ENCODE data around the gene SOCS6. TPM values are rescaled to one million over a fixed set of nuclear protein-coding genes. Genes with fewer than 3 reads are reported as not detected.

The SOCS6 gene
- total RNA-seq, 4 donors from 2014 or later, result 11.5 to 47.8 (median 46.1) TPM

DNA sequence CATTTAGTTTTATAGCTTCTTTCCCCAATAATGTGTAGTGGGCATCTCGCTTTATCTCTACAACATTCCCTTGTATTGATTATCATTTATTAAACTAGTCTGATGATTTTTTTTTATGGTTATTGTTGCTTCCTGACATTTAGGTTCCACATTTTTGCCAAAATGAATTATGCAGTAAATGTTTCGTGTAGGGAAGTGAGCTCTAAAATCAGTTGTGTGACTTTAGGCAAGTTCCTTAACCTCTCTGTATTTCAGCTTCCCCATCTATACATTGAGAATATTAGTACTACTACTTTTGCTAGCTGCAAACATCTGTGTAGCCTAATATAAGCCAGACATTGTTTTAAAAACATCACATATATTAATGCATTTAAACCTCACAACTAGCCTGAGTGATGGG lies 22.9 kb downstream of the SOCS6 start:
- TF ChIP-seq POLR2A (IDR thresholded peaks at IDR 0.05) (no peak), EP300 (IDR thresholded peaks at IDR 0.05; ENCODE audit: low read depth) (no peak), POLR2AphosphoS5 (IDR thresholded peaks at IDR 0.05) (no peak)
- TF ChIP-seq, protein P1, sequence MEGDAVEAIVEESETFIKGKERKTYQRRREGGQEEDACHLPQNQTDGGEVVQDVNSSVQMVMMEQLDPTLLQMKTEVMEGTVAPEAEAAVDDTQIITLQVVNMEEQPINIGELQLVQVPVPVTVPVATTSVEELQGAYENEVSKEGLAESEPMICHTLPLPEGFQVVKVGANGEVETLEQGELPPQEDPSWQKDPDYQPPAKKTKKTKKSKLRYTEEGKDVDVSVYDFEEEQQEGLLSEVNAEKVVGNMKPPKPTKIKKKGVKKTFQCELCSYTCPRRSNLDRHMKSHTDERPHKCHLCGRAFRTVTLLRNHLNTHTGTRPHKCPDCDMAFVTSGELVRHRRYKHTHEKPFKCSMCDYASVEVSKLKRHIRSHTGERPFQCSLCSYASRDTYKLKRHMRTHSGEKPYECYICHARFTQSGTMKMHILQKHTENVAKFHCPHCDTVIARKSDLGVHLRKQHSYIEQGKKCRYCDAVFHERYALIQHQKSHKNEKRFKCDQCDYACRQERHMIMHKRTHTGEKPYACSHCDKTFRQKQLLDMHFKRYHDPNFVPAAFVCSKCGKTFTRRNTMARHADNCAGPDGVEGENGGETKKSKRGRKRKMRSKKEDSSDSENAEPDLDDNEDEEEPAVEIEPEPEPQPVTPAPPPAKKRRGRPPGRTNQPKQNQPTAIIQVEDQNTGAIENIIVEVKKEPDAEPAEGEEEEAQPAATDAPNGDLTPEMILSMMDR (IDR thresholded peaks at IDR 0.05), result no peak
- H3K9me3 ChIP-seq, result no peaks in the 10 kb centered on the region
- no peak for DNase-seq
- intact Hi-C loops (cut with DNase I; ENCODE audit: low total_unique reads) (no loop called here), in situ Hi-C loops (cut with MboI; ENCODE audit: low pct_ligation_motif_present in 1 of 4, low pct_unique_long_range_greater_than_20kb in 1 of 4, low sequenced_read_pairs in 3 of 4) (no loop called here)
- no peaks in the 10 kb centered on the region for H3K27me3 ChIP-seq
- H3K36me3 ChIP-seq, result no peaks in the 10 kb centered on the region
- H3K4me3 ChIP-seq, result no peak overlapping the region
- WGBS, 2 donors (ENCODE audit: low coverage in 1 of 2), result 59 to 60% methylated on average over 2 of the region's 2 CpGs
- H3K27ac ChIP-seq, result peak overlapping the region in 3 of 4 donors; percentile 33 to 62 (median 58)
- peaks cover 9 to 71% (median 38%) of the 10 kb centered on the region in 4 donors for H3K4me1 ChIP-seq

DNA sequence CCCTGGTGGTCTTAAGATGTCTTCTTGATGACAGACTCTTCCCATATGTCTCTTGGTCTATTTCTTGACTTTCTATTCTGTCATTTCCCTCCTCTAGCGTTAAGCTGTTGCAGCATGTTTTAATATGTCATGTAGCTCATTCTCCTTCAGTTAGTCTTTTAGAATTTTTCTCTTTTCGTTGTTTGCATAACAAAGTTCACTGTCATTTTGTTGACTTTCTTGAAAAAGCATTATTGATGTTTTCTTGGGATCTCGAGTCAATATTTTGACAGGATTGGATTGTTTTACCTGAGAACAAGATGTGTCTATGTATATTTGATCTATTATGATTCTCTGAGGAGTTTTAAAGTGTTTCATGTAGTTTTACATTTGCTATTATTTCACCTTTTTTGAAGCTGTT lies 24.8 kb downstream of the SOCS6 start:
- DNase-seq, result no peak
- H3K27ac ChIP-seq, result peak overlapping the region in 2 of 4 donors; percentile 29 to 46
- H3K4me3 ChIP-seq, result no peak overlapping the region
- in situ Hi-C loops (cut with MboI; ENCODE audit: low pct_ligation_motif_present in 1 of 4, low pct_unique_long_range_greater_than_20kb in 1 of 4, low sequenced_read_pairs in 3 of 4), result no loop called here
- H3K4me1 ChIP-seq, result peaks cover 9 to 60% (median 33%) of the 10 kb centered on the region in 4 donors
- H3K36me3 ChIP-seq, result peaks cover 0 to 3% (median 0%) of the 10 kb centered on the region in 4 donors
- no peaks in the 10 kb centered on the region for H3K9me3 ChIP-seq
- TF ChIP-seq EP300 (IDR thresholded peaks at IDR 0.05; ENCODE audit: low read depth) (no peak), POLR2A (IDR thresholded peaks at IDR 0.05) (no peak), POLR2AphosphoS5 (IDR thresholded peaks at IDR 0.05) (no peak)
- TF ChIP-seq, protein P1 (IDR thresholded peaks at IDR 0.05), result no peak
- no peaks in the 10 kb centered on the region for H3K27me3 ChIP-seq
- intact Hi-C loops (cut with DNase I; ENCODE audit: low total_unique reads), result no loop called here
- WGBS, 2 donors (ENCODE audit: low coverage in 1 of 2), result 71 to 84% methylated on average over 3 of the region's 3 CpGs

DNA sequence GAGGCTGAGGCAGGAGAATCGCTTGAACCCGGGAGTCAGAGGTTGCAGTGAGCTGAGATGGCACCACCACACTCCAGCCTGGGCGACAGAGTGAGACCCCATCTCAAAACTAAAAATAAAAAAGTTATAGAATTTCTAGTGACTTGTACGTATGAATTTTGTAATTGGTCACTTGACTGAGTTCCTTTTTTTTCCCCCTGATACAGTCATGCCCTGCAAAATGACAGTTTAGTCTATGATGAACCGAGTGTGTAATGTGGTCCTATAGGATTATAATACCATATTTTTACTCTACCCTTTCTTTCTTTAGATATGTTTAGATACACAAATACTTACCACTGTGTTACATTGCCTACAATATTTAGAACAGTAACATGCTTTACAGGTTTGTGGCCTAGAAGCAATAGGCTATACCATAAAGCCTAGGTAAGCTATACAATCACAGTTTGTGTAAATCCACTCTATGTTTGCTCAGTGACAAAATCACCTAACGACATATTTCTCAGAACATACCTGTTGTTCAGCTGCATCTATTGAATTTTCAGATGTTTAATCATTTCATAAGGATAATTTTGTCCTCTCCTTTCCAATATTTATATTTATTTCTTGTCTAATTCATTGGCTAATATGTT lies 25.4 kb downstream of the SOCS6 start:
- Histone ChIP-seq H3K27ac (peak overlapping the region in 3 of 4 donors; percentile 16 to 46 (median 29)), H3K36me3 (peaks cover 0 to 9% (median 0%) of the 10 kb centered on the region in 4 donors), H3K4me3 (no peak overlapping the region), H3K4me1 (peaks cover 9 to 57% (median 30%) of the 10 kb centered on the region in 4 donors), H3K27me3 (no peaks in the 10 kb centered on the region), H3K9me3 (no peaks in the 10 kb centered on the region)
- intact Hi-C loops (cut with DNase I; ENCODE audit: low total_unique reads) (no loop called here), in situ Hi-C loops (cut with MboI; ENCODE audit: low pct_ligation_motif_present in 1 of 4, low pct_unique_long_range_greater_than_20kb in 1 of 4, low sequenced_read_pairs in 3 of 4) (no loop called here)
- TF ChIP-seq POLR2AphosphoS5 (IDR thresholded peaks at IDR 0.05), result no peak
- no peak for TF ChIP-seq POLR2A (IDR thresholded peaks at IDR 0.05)
- TF ChIP-seq, protein P1 (IDR thresholded peaks at IDR 0.05), result no peak
- no peak for TF ChIP-seq EP300 (IDR thresholded peaks at IDR 0.05; ENCODE audit: low read depth)
- DNase-seq, result no peak
- 66 to 76% methylated on average over 6 of the region's 6 CpGs for WGBS, 2 donors (ENCODE audit: low coverage in 1 of 2)

DNA sequence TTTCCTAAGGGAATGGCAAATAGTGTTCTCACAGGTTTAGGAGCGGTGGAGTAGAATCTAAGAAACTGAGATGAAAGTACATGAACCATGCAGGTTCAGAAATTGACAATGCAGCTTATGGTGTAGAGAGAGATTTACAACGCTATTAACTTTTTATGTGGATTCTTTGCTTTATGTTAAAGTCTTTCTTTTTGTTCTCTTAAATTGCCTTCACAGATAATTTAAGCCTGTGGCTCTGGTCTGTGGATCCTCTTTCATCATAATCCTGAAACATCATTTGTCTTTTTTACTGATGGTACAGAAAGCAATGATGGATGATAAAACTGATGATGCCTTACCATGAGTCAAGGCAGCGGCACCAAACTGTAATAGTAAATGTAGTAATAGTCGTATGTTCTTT lies 30.3 kb downstream of the SOCS6 start:
- no peak for DNase-seq
- no peaks in the 10 kb centered on the region for H3K9me3 ChIP-seq
- WGBS, 2 donors (ENCODE audit: low coverage in 1 of 2), result 84 to 89% methylated on average over 4 of the region's 4 CpGs
- no peak overlapping the region for H3K27ac ChIP-seq
- in situ Hi-C loops (cut with MboI; ENCODE audit: low pct_ligation_motif_present in 1 of 4, low pct_unique_long_range_greater_than_20kb in 1 of 4, low sequenced_read_pairs in 3 of 4) (no loop called here), intact Hi-C loops (cut with DNase I; ENCODE audit: low total_unique reads) (no loop called here)
- no peak for TF ChIP-seq EP300 (IDR thresholded peaks at IDR 0.05; ENCODE audit: low read depth)
- TF ChIP-seq, protein P1 (IDR thresholded peaks at IDR 0.05), result no peak
- no peak for TF ChIP-seq POLR2AphosphoS5 (IDR thresholded peaks at IDR 0.05)
- TF ChIP-seq POLR2A (IDR thresholded peaks at IDR 0.05), result no peak
- H3K4me1 ChIP-seq, result peaks cover 0 to 37% (median 9%) of the 10 kb centered on the region in 4 donors
- H3K4me3 ChIP-seq, result no peak overlapping the region
- no peaks in the 10 kb centered on the region for H3K27me3 ChIP-seq
- peaks cover 0 to 9% (median 0%) of the 10 kb centered on the region in 4 donors for H3K36me3 ChIP-seq

Data from transverse colon (tissue), 4 donors.